IPS-15b (cell line): ENCODE results near the gene CHST11.

ENCODE experiments used
- H3K27me3 ChIP-seq: one replicate; pipeline ENCODE4 v1.6.1; 2013; ENCODE audit warnings: low read length; ENCODE audit not compliant: control insufficient read depth, insufficient read depth
- H3K36me3 ChIP-seq: one replicate; pipeline ENCODE4 v1.6.1; 2013; ENCODE audit warnings: low read length; ENCODE audit not compliant: control insufficient read depth, insufficient read depth
- H3K4me1 ChIP-seq: one replicate; pipeline ENCODE4 v1.6.1; 2013; ENCODE audit warnings: mild to moderate bottlenecking, low read length; ENCODE audit not compliant: control insufficient read depth, insufficient read depth
- H3K4me3 ChIP-seq: one replicate; pipeline ENCODE4 v1.5.1; 2013; ENCODE audit warnings: low read depth, low read length
- H3K9ac ChIP-seq: one replicate; pipeline ENCODE4 v1.6.1; 2013; ENCODE audit warnings: low read depth, mild to moderate bottlenecking, low read length
- H3K9me3 ChIP-seq: one replicate; pipeline ENCODE4 v1.6.1; 2013; ENCODE audit warnings: mild to moderate bottlenecking, low read length; ENCODE audit not compliant: control insufficient read depth, insufficient read depth

CHST11 gene

GRCh38 chr12:104486943-104487819 lies 30.4 kb downstream of the CHST11 start:
- H3K9me3 ChIP-seq: no peaks in the 10 kb centered on the region
- H3K27me3 ChIP-seq: no peaks in the 10 kb centered on the region
- H3K4me3 ChIP-seq: no peak overlapping the region
- H3K9ac ChIP-seq: no peak overlapping the region
- H3K4me1 ChIP-seq: peaks cover 6% of the 10 kb centered on the region
- no peaks in the 10 kb centered on the region for H3K36me3 ChIP-seq

DNA sequence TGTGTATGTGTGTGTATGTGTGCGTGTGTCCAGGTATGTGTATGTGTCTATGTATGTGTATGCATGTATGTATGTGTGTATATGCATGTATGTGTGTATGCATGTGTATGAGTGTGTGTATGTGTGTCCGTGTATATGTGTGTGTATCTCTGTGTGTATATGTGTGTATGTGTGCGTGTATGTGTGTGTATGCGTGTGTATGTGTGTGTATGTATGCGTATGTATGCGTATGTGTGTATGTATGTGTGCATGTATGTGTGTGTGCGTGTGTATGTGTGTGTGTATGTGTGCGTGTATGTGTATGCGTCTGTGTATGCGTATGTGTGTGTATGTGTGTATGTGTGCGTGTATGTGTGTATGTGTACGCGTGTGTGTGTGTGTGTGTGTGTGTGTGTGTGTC lies 31.6 kb downstream of the CHST11 start:
- H3K4me3 ChIP-seq: no peak overlapping the region
- no peaks in the 10 kb centered on the region for H3K9me3 ChIP-seq
- H3K9ac ChIP-seq: no peak overlapping the region
- H3K4me1 ChIP-seq: peaks cover 6% of the 10 kb centered on the region
- no peaks in the 10 kb centered on the region for H3K27me3 ChIP-seq
- H3K36me3 ChIP-seq: no peaks in the 10 kb centered on the region

DNA sequence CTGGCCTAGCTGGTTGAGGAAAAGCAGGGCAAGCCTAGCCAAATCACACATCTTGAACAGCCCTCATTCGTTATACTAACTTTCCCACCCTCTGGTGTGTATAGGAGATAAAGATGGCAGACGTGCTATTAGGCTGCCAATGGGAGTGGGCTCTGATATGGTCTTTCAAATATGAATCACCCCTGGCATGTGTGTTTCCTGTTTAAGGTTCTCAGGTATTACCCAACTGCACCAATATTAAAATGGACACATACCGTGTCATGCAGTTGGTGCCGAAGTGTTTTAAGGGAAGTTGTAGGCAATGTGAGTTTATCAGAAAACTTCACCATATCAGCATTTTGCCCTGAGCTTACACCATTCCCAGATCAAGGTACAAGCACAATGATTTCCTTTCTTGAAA lies 33.4 kb downstream of the CHST11 start:
- Histone ChIP-seq H3K4me3 (no peak overlapping the region), H3K9ac (no peak overlapping the region), H3K4me1 (peaks cover 6% of the 10 kb centered on the region), H3K9me3 (no peaks in the 10 kb centered on the region), H3K27me3 (no peaks in the 10 kb centered on the region), H3K36me3 (no peaks in the 10 kb centered on the region)

- no peak overlapping the region for H3K9ac ChIP-seq
- H3K9me3 ChIP-seq: no peaks in the 10 kb centered on the region
- H3K4me1 ChIP-seq: peaks cover under 1% of the 10 kb centered on the region
- no peaks in the 10 kb centered on the region for H3K36me3 ChIP-seq
- H3K27me3 ChIP-seq: no peaks in the 10 kb centered on the region
- H3K4me3 ChIP-seq: no peak overlapping the region
Observed at GRCh38 chr12:104490850-104491249, 34.1 kb downstream of the CHST11 start.

- Histone ChIP-seq H3K4me3 (no peak overlapping the region), H3K9ac (no peak overlapping the region), H3K4me1 (no peaks in the 10 kb centered on the region), H3K36me3 (no peaks in the 10 kb centered on the region), H3K9me3 (no peaks in the 10 kb centered on the region), H3K27me3 (no peaks in the 10 kb centered on the region)
Observed at GRCh38 chr12:104493496-104493895, 36.7 kb downstream of the CHST11 start.

DNA sequence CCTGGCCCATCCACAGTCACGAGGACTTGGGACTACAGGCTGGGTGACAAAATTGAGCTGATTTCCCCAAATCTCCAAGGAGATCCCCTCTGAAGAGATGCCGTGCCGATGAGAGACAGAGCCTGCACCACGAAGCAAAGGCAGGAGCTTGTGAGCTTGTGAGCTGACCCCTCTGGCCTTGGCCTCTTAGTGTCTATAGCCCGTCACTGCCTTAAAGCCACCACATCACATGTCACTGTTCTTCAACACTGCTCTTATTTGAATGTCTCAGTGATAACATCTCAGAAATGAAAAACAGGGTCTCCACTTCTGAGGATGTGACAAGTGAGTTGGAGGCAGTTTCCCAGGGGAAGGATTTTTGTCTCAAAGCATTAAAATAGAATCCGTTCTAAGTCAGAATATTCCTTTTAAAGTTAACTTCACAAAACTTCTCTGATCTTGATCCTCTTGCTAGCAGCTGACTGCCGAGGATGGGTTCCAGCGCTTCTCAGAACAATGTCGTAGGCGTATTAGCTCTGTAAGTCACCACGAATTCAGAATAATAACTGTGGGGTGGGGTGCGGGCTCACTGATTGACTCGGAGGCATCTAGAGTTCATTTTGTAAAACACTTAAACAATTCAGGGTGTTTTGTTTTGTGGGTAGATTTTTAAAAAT lies 37.5 kb downstream of the CHST11 start:
- no peaks in the 10 kb centered on the region for H3K4me1 ChIP-seq
- no peak overlapping the region for H3K4me3 ChIP-seq
- no peak overlapping the region for H3K9ac ChIP-seq
- H3K27me3 ChIP-seq: no peaks in the 10 kb centered on the region
- H3K9me3 ChIP-seq: no peaks in the 10 kb centered on the region
- H3K36me3 ChIP-seq: no peaks in the 10 kb centered on the region

DNA sequence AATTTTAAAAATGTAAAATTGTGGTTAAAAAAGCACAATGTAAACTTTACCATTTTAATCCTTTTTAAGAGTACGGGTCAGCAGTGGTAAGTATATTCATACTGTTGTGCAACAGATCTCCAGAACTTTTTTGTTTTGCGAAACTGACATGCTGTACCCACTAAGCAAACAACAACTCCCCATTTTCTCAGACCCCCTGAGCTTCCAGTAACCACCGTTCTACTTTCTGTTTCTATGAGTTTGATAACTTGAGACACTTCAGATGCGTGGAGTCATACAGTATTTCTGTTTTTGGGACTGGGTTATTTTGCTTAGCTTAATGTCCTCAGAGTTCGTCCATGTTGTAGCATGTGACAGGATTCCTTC lies 38.0 kb downstream of the CHST11 start:
- no peaks in the 10 kb centered on the region for H3K9me3 ChIP-seq
- H3K27me3 ChIP-seq: no peaks in the 10 kb centered on the region
- no peak overlapping the region for H3K4me3 ChIP-seq
- H3K9ac ChIP-seq: no peak overlapping the region
- H3K36me3 ChIP-seq: no peaks in the 10 kb centered on the region
- H3K4me1 ChIP-seq: no peaks in the 10 kb centered on the region

- Histone ChIP-seq H3K9ac (no peak overlapping the region), H3K9me3 (no peaks in the 10 kb centered on the region), H3K27me3 (no peaks in the 10 kb centered on the region), H3K4me3 (no peak overlapping the region), H3K4me1 (no peaks in the 10 kb centered on the region), H3K36me3 (no peaks in the 10 kb centered on the region)
Observed at GRCh38 chr12:104495786-104496185, 39.0 kb downstream of the CHST11 start.

DNA sequence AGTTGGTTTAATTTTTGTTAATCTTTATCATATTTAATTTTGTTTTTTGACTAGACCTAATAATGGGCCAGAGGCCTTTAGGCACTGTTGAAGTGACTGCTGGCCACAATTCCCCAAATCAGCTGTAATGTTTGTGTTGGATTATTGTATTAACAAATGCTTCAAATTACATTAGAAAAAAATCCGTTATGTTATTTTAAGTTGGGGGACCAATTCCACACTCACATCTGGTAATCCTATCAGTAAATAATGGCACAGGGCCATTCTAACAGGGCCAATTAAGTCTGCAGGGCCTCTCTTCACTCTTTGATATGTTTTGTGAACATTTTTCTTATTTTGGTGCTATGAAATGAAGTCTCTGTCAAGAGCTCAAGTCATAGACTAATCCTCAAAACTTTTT lies 39.6 kb downstream of the CHST11 start:
- Histone ChIP-seq H3K9ac (no peak overlapping the region), H3K36me3 (no peaks in the 10 kb centered on the region), H3K9me3 (no peaks in the 10 kb centered on the region), H3K4me3 (no peak overlapping the region), H3K27me3 (no peaks in the 10 kb centered on the region), H3K4me1 (no peaks in the 10 kb centered on the region)

DNA sequence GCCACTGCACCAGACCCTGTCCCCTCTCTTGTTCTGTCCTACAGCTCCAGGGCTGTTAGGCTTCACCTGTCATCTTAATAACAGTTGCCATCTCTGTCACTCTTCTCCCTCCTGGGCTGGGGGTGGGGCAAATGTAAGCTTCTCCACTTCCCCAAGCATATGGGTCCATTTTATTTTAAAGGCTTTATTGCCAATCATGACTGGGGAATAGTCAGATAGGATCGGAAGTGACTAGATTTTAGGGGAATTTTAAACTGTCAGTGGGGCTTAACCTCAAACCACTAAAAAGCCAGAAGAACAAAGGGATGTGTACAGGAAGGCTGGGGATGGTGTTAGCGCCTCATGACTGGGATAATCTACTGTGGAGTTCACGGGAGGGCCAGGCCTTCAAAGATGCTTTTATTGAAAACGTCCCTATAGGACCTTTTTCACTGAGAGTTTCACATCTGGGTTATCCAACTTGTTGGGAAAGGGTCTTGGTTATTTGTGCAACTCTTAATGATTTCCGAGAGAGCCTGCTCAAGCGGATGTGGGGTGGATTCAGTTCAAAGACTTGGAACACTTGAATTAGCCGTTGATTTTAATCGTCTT lies 41.6 kb downstream of the CHST11 start:
- peaks cover 3% of the 10 kb centered on the region for H3K4me1 ChIP-seq
- H3K27me3 ChIP-seq: no peaks in the 10 kb centered on the region
- H3K4me3 ChIP-seq: no peak overlapping the region
- no peaks in the 10 kb centered on the region for H3K36me3 ChIP-seq
- no peak overlapping the region for H3K9ac ChIP-seq
- H3K9me3 ChIP-seq: no peaks in the 10 kb centered on the region

DNA sequence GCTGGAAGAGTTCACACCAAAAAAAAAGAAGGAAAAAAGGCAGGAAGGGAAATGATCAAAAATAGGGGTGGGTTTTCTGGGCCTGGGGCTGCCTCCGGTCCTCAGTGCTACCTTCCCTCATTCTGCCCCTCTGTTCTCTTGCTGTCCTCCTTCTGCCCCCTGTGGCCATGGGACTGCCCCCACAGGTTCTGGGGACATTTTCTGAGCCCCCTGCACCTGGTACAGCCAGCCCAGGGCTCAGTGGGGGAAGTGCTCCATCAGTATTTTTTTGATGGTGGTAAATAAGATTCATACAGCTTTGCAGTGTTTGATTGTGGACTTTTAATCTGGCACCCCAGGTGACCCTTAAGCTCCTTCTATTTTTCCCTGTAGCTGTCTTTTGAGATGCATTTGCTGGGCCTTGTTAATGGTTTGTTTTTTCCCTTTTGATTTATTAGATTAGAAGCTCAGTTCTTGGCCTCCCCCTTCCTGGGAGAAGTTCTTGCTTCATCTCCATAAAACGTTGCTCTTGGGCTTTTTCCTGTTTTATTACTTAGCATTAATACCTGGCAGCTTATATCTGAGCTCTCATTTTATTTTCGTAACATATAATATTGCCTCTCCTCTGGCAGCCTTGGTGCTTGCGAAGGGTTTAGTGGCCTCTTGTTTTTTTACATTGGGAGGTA lies 43.1 kb downstream of the CHST11 start:
- Histone ChIP-seq H3K4me1 (peaks cover 4% of the 10 kb centered on the region), H3K9me3 (no peaks in the 10 kb centered on the region), H3K36me3 (no peaks in the 10 kb centered on the region), H3K9ac (no peak overlapping the region), H3K4me3 (no peak overlapping the region), H3K27me3 (no peaks in the 10 kb centered on the region)
